Psoas muscle (tissue), 8 donors: ENCODE results near the gene OSBPL6. TPM values are rescaled to one million over a fixed set of nuclear protein-coding genes. Genes with fewer than 3 reads are reported as not detected.

Experiments
- ATAC-seq, 4 donors: fragments of 200-7000 bp; cut with Tn5 transposase; one replicate each; pipeline ENCODE4 v1.9.1; 2020; ENCODE audit warnings: moderate library complexity in 3 of 4, mild to moderate bottlenecking in 2 of 4
- DNase-seq, 2 donors: peaks; one replicate each; pipeline ENCODE4 v3.0.0-alpha.2; 2020
- H3K27ac ChIP-seq: fragments of 200-600 bp; one replicate; pipeline ENCODE4 v1.8.0; 2022
- H3K27me3 ChIP-seq, 3 donors: fragments of 200-600 bp in 1 of 3; one replicate each; pipeline versions ENCODE4 v1.6.1 to v1.8.0; 2013 to 2022; ENCODE audit warnings: low read length in 2 of 3, mild to moderate bottlenecking in 2 of 3, moderate library complexity in 1 of 3; ENCODE audit not compliant: insufficient read depth in 3 of 3
- H3K36me3 ChIP-seq, 2 donors: fragments of 200-600 bp in 1 of 2; one replicate each; pipeline versions ENCODE4 v1.6.1 to v1.8.0; 2013 to 2022; ENCODE audit warnings: low read depth in 1 of 2, mild to moderate bottlenecking in 1 of 2, moderate library complexity in 1 of 2; ENCODE audit not compliant: insufficient read depth in 1 of 2
- H3K4me1 ChIP-seq: fragments of 200-600 bp; one replicate; pipeline ENCODE4 v1.8.0; 2022
- H3K4me3 ChIP-seq: fragments of 200-600 bp; one replicate; pipeline ENCODE4 v1.8.0; 2022; ENCODE audit warnings: mild to moderate bottlenecking
- H3K9me3 ChIP-seq: fragments of 200-600 bp; one replicate; pipeline ENCODE4 v1.8.0; 2022
- WGBS, 3 donors: extraction: QIAGEN DNeasy Blood & Tissue Kit; methylation state at CpG; one replicate each; pipeline versions ENCODE4 v1.1.6 to v1.1.7; 2013; 5-methylcytosine and 5-hydroxymethylcytosine counted together
- intact Hi-C, 2 donors: fragments of 100-400 bp; cut with DNase I; formaldehyde crosslinking; loops; one replicate each; pipeline versions ENCODE4 v1.11.0 to v1.14.2; 2022
- polyA plus RNA-seq, 3 donors: library from polyadenylated mRNA; stranded (reverse); fragments of 200-250 nt; gene quantifications; one replicate each; pipeline ENCODE4 v1.2.3, GENCODE V29; 2013
- total RNA-seq, 4 donors: library from RNA; stranded (reverse); fragmentation: NEBNext Ultra II Directional in 2 of 4; extraction: Animal tissue kit (Norgen Biotek cat#: 25700) in 2 of 4; gene quantifications; one replicate each; pipeline versions ENCODE4 v1.2.1 to v1.2.4, GENCODE V29; 2021 to 2023
- TF ChIP-seq, protein P1 (sequence below): fragments of 200-600 bp; IDR thresholded peaks from one replicate; pipeline ENCODE4 v1.8.0; 2022; ENCODE audit warnings: antibody characterized with exemption
- donor health status: healthy with polysubstance abuse.
- donor health status: DM: no; HTN: no; CAD: no; lungs with moderate emphysema.
- donor health status: Bipolar disorder and iron deficiency.
- donor health status: healthy.
- donor health status: DM: yes; HTN: yes; CAD: no.
- donor health status: DM: no; HTN: no; CAD: no.
- donor health status: DM: no; HTN: no; CAD: no.
- donor health status: DM: yes; HTN: yes; CAD: no.

The OSBPL6 gene
- total and polyA plus RNA-seq, 7 donors, result 11.4 to 147 (median 36.2) TPM

DNA sequence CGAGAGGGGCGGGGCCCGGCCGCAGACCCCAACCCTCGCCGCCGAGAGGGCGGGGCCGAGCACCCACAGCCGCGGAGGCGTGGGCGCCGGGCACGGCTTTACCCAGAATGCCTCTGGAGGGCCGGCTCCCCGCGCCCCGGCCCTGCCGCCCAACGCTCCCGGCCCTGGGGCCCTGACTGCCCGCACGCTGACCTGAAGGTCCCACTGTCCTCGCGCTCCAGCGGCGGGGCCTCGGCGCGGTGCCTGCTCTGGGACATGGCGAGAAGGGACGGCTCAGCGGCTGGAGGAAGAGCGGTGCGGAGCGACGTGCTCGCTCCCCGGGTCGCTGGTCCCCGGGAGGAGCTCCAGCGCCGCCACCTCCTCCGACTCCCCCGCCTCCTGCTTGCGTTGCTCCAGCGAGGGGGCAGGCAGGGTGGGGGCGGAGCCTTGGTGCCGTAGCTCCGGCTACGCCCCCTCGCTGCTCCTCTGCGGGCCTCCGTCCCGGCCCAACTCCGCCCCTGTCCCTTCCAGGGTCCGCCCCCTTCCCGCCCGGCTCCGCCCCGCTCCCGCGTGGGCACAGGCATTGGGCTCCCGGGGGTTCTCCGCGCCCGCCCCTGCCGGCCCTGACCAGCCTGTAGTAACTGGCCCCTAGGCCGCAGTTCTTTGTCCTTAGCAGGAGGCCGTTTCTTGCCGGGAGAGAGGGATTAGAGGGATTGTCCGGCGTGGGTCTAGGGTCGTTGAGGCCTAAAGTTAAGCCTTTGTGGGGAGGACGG is 256.6 kb downstream of the OSBPL6 start, which contains the start of the genes PJVK and PRKRA:
TSS of gene PJVK (plus strand) at position 605 of the 752 bp plus-strand sequence. CDS start 2,032 bp downstream, outside the sequence.
TSS of gene PRKRA (minus strand) at position 402 of the 752 bp plus-strand sequence. CDS start at position 257, 145 bp downstream.
- WGBS, 3 donors, result 0% methylated on average over 22 to 76 of the region's 76 CpGs

DNA sequence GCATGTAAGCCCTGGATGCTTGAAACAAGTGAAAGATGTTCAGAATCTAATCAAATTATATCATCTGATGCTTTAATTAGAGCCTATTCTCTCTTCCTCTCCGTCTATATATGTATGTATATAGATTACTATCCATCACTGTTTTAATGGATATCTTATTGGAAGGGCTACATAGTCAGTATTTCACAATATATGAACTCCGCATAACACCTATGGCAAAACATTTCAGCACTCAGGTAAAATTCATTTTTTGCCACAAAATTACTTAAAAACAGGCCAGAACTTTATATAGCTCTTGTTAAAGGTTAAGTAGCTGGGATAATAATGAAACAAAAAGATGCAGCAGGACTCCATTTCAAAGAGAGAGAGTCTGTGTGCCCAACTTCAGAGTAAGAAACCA is 258.0 kb downstream of the OSBPL6 start:
- 95 to 100% (median 99%) methylated on average over 2 of the region's 2 CpGs for WGBS, 3 donors
- TF ChIP-seq, protein P1, sequence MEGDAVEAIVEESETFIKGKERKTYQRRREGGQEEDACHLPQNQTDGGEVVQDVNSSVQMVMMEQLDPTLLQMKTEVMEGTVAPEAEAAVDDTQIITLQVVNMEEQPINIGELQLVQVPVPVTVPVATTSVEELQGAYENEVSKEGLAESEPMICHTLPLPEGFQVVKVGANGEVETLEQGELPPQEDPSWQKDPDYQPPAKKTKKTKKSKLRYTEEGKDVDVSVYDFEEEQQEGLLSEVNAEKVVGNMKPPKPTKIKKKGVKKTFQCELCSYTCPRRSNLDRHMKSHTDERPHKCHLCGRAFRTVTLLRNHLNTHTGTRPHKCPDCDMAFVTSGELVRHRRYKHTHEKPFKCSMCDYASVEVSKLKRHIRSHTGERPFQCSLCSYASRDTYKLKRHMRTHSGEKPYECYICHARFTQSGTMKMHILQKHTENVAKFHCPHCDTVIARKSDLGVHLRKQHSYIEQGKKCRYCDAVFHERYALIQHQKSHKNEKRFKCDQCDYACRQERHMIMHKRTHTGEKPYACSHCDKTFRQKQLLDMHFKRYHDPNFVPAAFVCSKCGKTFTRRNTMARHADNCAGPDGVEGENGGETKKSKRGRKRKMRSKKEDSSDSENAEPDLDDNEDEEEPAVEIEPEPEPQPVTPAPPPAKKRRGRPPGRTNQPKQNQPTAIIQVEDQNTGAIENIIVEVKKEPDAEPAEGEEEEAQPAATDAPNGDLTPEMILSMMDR, result no peak
- intact Hi-C loops, result no loop called here
- H3K9me3 ChIP-seq, result no peaks in the 10 kb centered on the region
- peak overlapping the region; percentile 97 for H3K4me3 ChIP-seq
- H3K4me1 ChIP-seq, result peaks cover 35% of the 10 kb centered on the region
- H3K36me3 ChIP-seq, result peaks cover 4 to 21% of the 10 kb centered on the region in 2 donors
- DNase-seq (no peak), ATAC-seq (no peak)
- peak overlapping the region; percentile 100 for H3K27ac ChIP-seq
- H3K27me3 ChIP-seq, result peaks cover 0 to 2% (median 0%) of the 10 kb centered on the region in 3 donors

More for the DNA sequence above, 256.6 kb downstream of the OSBPL6 start, which contains the start of the genes PJVK and PRKRA:
- intact Hi-C loops, result no loop called here
- peaks cover 35% of the 10 kb centered on the region for H3K4me1 ChIP-seq
- TF ChIP-seq, protein P1, result peak; percentile 20
- peak within 1 kb of the TSS; percentile 97 for H3K4me3 ChIP-seq
- ATAC-seq (peak; percentile 93 to 97 (median 94)), DNase-seq (peak; percentile 98 to 99)
- peaks cover 0 to 2% (median 0%) of the 10 kb centered on the region in 3 donors for H3K27me3 ChIP-seq
- peak within 1 kb of the TSS; percentile 100 for H3K27ac ChIP-seq
- peaks cover 4 to 32% of the 10 kb centered on the region in 2 donors for H3K36me3 ChIP-seq
- H3K9me3 ChIP-seq, result no peaks in the 10 kb centered on the region

Other genes with a start within 250 kb of the OSBPL6 start
- gene PDE11A, start 121.7 kb upstream of the OSBPL6 start, total RNA-seq, result 10 to 100 TPM in 2 of 4 donors, 1 to 10 TPM in 2; 1.4 to 39.7 (median 7.6) TPM
- gene PDE11A, start 121.7 kb upstream of the OSBPL6 start, polyA plus RNA-seq, result 1 to 10 TPM in 1 of 3 donors, under 1 TPM in 2; 0.35 to 4.9 (median 0.98) TPM
- gene RBM45, start 82.1 kb upstream of the OSBPL6 start, total RNA-seq, result 1 to 10 TPM; 4.4 to 6.5 (median 4.8) TPM
- gene RBM45, start 82.1 kb upstream of the OSBPL6 start, polyA plus RNA-seq, result 1 to 10 TPM; 3.4 to 9.5 (median 3.9) TPM